ENCODE measurements around the gene ITPR1.
A peak's percentile ranks its signal among the peaks of the same experiment; 100 is the strongest.

ITPR1 gene

DNA sequence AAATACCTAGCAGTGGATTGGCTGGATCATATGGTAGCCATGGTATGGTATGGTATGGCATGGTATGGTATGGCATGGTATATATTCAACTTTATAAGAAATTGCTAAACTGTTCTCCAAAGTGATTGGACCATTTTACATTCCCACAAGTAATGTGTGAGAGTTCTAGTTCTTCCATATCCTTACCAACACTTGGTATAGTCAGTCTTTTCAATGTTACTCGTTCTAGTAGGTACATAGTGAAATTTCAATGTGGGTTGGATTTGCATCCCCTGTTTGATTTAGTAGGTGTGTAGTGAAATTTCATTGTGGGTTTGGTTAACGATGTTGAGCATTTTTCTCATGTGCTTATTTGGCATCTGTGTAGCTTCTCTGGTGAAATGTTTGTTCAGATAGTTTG is 154.3 kb downstream of the ITPR1 start:
- H4K8ac ChIP-seq (ENCODE audit: low read length) = no peak overlapping the region
- no peaks in the 10 kb centered on the region for H3K4me1 ChIP-seq (ENCODE audit: control insufficient read depth, insufficient read depth, low read depth, low read length)
- no peak overlapping the region for H3K18ac ChIP-seq (ENCODE audit: low read depth in 1 of 2, low read length in 2 of 2)
- H3K4me2 ChIP-seq (ENCODE audit: low read length, poor library complexity, severe bottlenecking) = no peak overlapping the region
- H3K79me1 ChIP-seq (replicated peaks; ENCODE audit: low read length, poor library complexity, severe bottlenecking) = no peaks in the 10 kb centered on the region
- no peak overlapping the region for H2BK120ac ChIP-seq (ENCODE audit: low read depth, low read length)
- no peak overlapping the region for H2BK5ac ChIP-seq (ENCODE audit: low read depth, low read length, poor library complexity, severe bottlenecking)
- H3K4me3 ChIP-seq (ENCODE audit: insufficient read depth in 1 of 2, low read depth in 1 of 2, low read length in 2 of 2) = no peak overlapping the region
- H2BK12ac ChIP-seq (ENCODE audit: low read length in 2 of 2) = no peak overlapping the region
- no peak overlapping the region for H4K91ac ChIP-seq (ENCODE audit: low read length)
- WGBS = 94% methylated on average over 2 of the region's 2 CpGs
- no peak overlapping the region for H2BK15ac ChIP-seq (ENCODE audit: low read depth, poor library complexity, severe bottlenecking)
- H3K27me3 ChIP-seq (ENCODE audit: control insufficient read depth in 1 of 2, insufficient read depth in 1 of 2, low read length in 2 of 2) = no peaks in the 10 kb centered on the region
- DNase-seq = no peak
- H3K27ac ChIP-seq (ENCODE audit: low read length, poor library complexity, severe bottlenecking) = no peak overlapping the region
- no peak overlapping the region for H3K14ac ChIP-seq (ENCODE audit: low read length in 2 of 2)
- H3K9me3 ChIP-seq (ENCODE audit: control insufficient read depth, low read length) = no peaks in the 10 kb centered on the region
- H3K23ac ChIP-seq (ENCODE audit: low read length in 2 of 2) = no peak overlapping the region
- H2AFZ ChIP-seq (ENCODE audit: low read depth, low read length) = no peak overlapping the region
- no peak overlapping the region for H3K9ac ChIP-seq (ENCODE audit: low read length)
- H3K36me3 ChIP-seq (ENCODE audit: control insufficient read depth in 1 of 2, insufficient read depth in 2 of 2, low read depth in 1 of 2, low read length in 2 of 2) = no peaks in the 10 kb centered on the region
- no peak overlapping the region for H3K4ac ChIP-seq (ENCODE audit: low read depth in 1 of 2, low read length in 2 of 2)
- no peak overlapping the region for H2AK5ac ChIP-seq (ENCODE audit: low read length, severe bottlenecking)

- H2BK15ac ChIP-seq (ENCODE audit: low read depth, poor library complexity, severe bottlenecking) = no peak overlapping the region
- H3K18ac ChIP-seq (ENCODE audit: low read depth in 1 of 2, low read length in 2 of 2) = no peak overlapping the region
- no peak overlapping the region for H3K27ac ChIP-seq (ENCODE audit: low read length, poor library complexity, severe bottlenecking)
- no peak overlapping the region for H3K23ac ChIP-seq (ENCODE audit: low read length in 2 of 2)
- H3K79me1 ChIP-seq (replicated peaks; ENCODE audit: low read length, poor library complexity, severe bottlenecking) = no peaks in the 10 kb centered on the region
- H2BK5ac ChIP-seq (ENCODE audit: low read depth, low read length, poor library complexity, severe bottlenecking) = no peak overlapping the region
- H2BK120ac ChIP-seq (ENCODE audit: low read depth, low read length) = no peak overlapping the region
- 69% methylated on average over 17 of the region's 17 CpGs for WGBS
- H4K91ac ChIP-seq (ENCODE audit: low read length) = no peak overlapping the region
- no peak overlapping the region for H4K8ac ChIP-seq (ENCODE audit: low read length)
- H2AK5ac ChIP-seq (ENCODE audit: low read length, severe bottlenecking) = no peak overlapping the region
- H3K9ac ChIP-seq (ENCODE audit: low read length) = no peak overlapping the region
- H3K4me2 ChIP-seq (ENCODE audit: low read length, poor library complexity, severe bottlenecking) = no peak overlapping the region
- H3K4me3 ChIP-seq (ENCODE audit: insufficient read depth in 1 of 2, low read depth in 1 of 2, low read length in 2 of 2) = no peak overlapping the region
- H2AFZ ChIP-seq (ENCODE audit: low read depth, low read length) = no peak overlapping the region
- no peaks in the 10 kb centered on the region for H3K4me1 ChIP-seq (ENCODE audit: control insufficient read depth, insufficient read depth, low read depth, low read length)
- no peaks in the 10 kb centered on the region for H3K36me3 ChIP-seq (ENCODE audit: control insufficient read depth in 1 of 2, insufficient read depth in 2 of 2, low read depth in 1 of 2, low read length in 2 of 2)
- H3K14ac ChIP-seq (ENCODE audit: low read length in 2 of 2) = no peak overlapping the region
- no peak overlapping the region for H2BK12ac ChIP-seq (ENCODE audit: low read length in 2 of 2)
- no peak overlapping the region for H3K4ac ChIP-seq (ENCODE audit: low read depth in 1 of 2, low read length in 2 of 2)
- H3K9me3 ChIP-seq (ENCODE audit: control insufficient read depth, low read length) = no peaks in the 10 kb centered on the region
- DNase-seq = no peak
- H3K27me3 ChIP-seq (ENCODE audit: control insufficient read depth in 1 of 2, insufficient read depth in 1 of 2, low read length in 2 of 2) = peaks cover 3 to 5% of the 10 kb centered on the region in 2 experiments
These were observed 162.2 kb downstream of the ITPR1 start for GRCh38 chr3:4655145-4656045.

GRCh38 chr3:4656059-4656458 is 162.9 kb downstream of the ITPR1 start:
- H2BK12ac ChIP-seq (ENCODE audit: low read length in 2 of 2) = no peak overlapping the region
- no peak overlapping the region for H3K4me3 ChIP-seq (ENCODE audit: insufficient read depth in 1 of 2, low read depth in 1 of 2, low read length in 2 of 2)
- H2AK5ac ChIP-seq (ENCODE audit: low read length, severe bottlenecking) = no peak overlapping the region
- no peak overlapping the region for H3K9ac ChIP-seq (ENCODE audit: low read length)
- H3K4me2 ChIP-seq (ENCODE audit: low read length, poor library complexity, severe bottlenecking) = no peak overlapping the region
- H3K23ac ChIP-seq (ENCODE audit: low read length in 2 of 2) = no peak overlapping the region
- no peak overlapping the region for H2AFZ ChIP-seq (ENCODE audit: low read depth, low read length)
- DNase-seq = peak; percentile 81
- peaks cover 3 to 5% of the 10 kb centered on the region in 2 experiments for H3K27me3 ChIP-seq (ENCODE audit: control insufficient read depth in 1 of 2, insufficient read depth in 1 of 2, low read length in 2 of 2)
- H3K36me3 ChIP-seq (ENCODE audit: control insufficient read depth in 1 of 2, insufficient read depth in 2 of 2, low read depth in 1 of 2, low read length in 2 of 2) = no peaks in the 10 kb centered on the region
- H4K8ac ChIP-seq (ENCODE audit: low read length) = no peak overlapping the region
- H2BK120ac ChIP-seq (ENCODE audit: low read depth, low read length) = no peak overlapping the region
- H3K79me1 ChIP-seq (replicated peaks; ENCODE audit: low read length, poor library complexity, severe bottlenecking) = no peaks in the 10 kb centered on the region
- no peak overlapping the region for H3K18ac ChIP-seq (ENCODE audit: low read depth in 1 of 2, low read length in 2 of 2)
- WGBS = 28% methylated on average over 6 of the region's 6 CpGs
- H3K14ac ChIP-seq (ENCODE audit: low read length in 2 of 2) = no peak overlapping the region
- H2BK5ac ChIP-seq (ENCODE audit: low read depth, low read length, poor library complexity, severe bottlenecking) = no peak overlapping the region
- no peak overlapping the region for H3K27ac ChIP-seq (ENCODE audit: low read length, poor library complexity, severe bottlenecking)
- no peak overlapping the region for H3K4ac ChIP-seq (ENCODE audit: low read depth in 1 of 2, low read length in 2 of 2)
- H2BK15ac ChIP-seq (ENCODE audit: low read depth, poor library complexity, severe bottlenecking) = no peak overlapping the region
- no peaks in the 10 kb centered on the region for H3K4me1 ChIP-seq (ENCODE audit: control insufficient read depth, insufficient read depth, low read depth, low read length)
- H3K9me3 ChIP-seq (ENCODE audit: control insufficient read depth, low read length) = no peaks in the 10 kb centered on the region
- H4K91ac ChIP-seq (ENCODE audit: low read length) = no peak overlapping the region

DNA sequence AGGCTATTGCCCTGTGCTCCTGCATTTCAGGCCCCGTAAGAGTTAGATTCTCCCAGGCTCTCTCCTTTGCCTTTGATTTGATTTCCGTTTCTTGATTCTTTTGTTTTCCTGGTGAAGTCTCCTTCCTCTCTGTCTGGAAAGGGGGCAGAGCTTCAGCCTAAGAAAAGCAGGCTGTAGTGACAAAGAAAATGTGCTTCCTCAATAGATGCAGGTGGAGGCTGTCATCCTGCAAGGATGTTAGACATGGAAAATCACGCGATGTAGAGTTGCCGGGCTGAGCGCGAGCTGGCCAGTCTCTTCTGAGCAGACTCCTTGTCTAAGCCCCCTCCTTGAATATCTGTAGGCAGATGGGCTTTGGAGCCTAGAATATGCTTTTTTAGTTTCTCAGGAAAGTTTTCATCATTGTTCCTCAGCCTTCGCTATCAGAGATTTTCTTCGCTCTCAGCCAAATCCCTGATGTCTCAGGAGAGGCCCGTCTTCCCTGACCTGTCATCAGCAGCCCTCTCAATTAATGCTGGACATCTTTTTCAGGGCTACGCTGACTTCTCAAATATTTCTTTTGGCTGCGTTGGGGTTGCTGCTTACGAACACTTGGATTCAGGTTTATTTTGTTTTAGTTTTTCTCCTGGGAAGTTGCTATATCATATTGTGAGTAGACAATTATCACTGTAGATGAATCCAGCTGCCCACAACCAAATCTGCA is 163.6 kb downstream of the ITPR1 start:
- H2BK15ac ChIP-seq (ENCODE audit: low read depth, poor library complexity, severe bottlenecking) = no peak overlapping the region
- H3K4me2 ChIP-seq (ENCODE audit: low read length, poor library complexity, severe bottlenecking) = no peak overlapping the region
- H3K9me3 ChIP-seq (ENCODE audit: control insufficient read depth, low read length) = no peaks in the 10 kb centered on the region
- no peak overlapping the region for H2AFZ ChIP-seq (ENCODE audit: low read depth, low read length)
- H4K91ac ChIP-seq (ENCODE audit: low read length) = no peak overlapping the region
- no peak overlapping the region for H3K18ac ChIP-seq (ENCODE audit: low read depth in 1 of 2, low read length in 2 of 2)
- no peak overlapping the region for H3K27ac ChIP-seq (ENCODE audit: low read length, poor library complexity, severe bottlenecking)
- no peak overlapping the region for H3K9ac ChIP-seq (ENCODE audit: low read length)
- H3K4ac ChIP-seq (ENCODE audit: low read depth in 1 of 2, low read length in 2 of 2) = no peak overlapping the region
- no peaks in the 10 kb centered on the region for H3K79me1 ChIP-seq (replicated peaks; ENCODE audit: low read length, poor library complexity, severe bottlenecking)
- H3K14ac ChIP-seq (ENCODE audit: low read length in 2 of 2) = no peak overlapping the region
- H3K23ac ChIP-seq (ENCODE audit: low read length in 2 of 2) = no peak overlapping the region
- no peaks in the 10 kb centered on the region for H3K4me1 ChIP-seq (ENCODE audit: control insufficient read depth, insufficient read depth, low read depth, low read length)
- H2BK12ac ChIP-seq (ENCODE audit: low read length in 2 of 2) = no peak overlapping the region
- H3K4me3 ChIP-seq (ENCODE audit: insufficient read depth in 1 of 2, low read depth in 1 of 2, low read length in 2 of 2) = no peak overlapping the region
- no peak overlapping the region for H2BK120ac ChIP-seq (ENCODE audit: low read depth, low read length)
- peaks cover 3 to 5% of the 10 kb centered on the region in 2 experiments for H3K27me3 ChIP-seq (ENCODE audit: control insufficient read depth in 1 of 2, insufficient read depth in 1 of 2, low read length in 2 of 2)
- no peak overlapping the region for H2BK5ac ChIP-seq (ENCODE audit: low read depth, low read length, poor library complexity, severe bottlenecking)
- no peak for DNase-seq
- H2AK5ac ChIP-seq (ENCODE audit: low read length, severe bottlenecking) = no peak overlapping the region
- H4K8ac ChIP-seq (ENCODE audit: low read length) = no peak overlapping the region
- H3K36me3 ChIP-seq (ENCODE audit: control insufficient read depth in 1 of 2, insufficient read depth in 2 of 2, low read depth in 1 of 2, low read length in 2 of 2) = no peaks in the 10 kb centered on the region
- WGBS = 94% methylated on average over 10 of the region's 13 CpGs

All from mesenchymal stem cell (in vitro differentiated cells and primary cell).